ENCODE measurements around the gene PRELID3B.
"Not testable (repeated sequence)": the region's sequence is repeated elsewhere in the genome, so short reads cannot be mapped to it uniquely, and the experiment has no call there.

The PRELID3B gene

DNA sequence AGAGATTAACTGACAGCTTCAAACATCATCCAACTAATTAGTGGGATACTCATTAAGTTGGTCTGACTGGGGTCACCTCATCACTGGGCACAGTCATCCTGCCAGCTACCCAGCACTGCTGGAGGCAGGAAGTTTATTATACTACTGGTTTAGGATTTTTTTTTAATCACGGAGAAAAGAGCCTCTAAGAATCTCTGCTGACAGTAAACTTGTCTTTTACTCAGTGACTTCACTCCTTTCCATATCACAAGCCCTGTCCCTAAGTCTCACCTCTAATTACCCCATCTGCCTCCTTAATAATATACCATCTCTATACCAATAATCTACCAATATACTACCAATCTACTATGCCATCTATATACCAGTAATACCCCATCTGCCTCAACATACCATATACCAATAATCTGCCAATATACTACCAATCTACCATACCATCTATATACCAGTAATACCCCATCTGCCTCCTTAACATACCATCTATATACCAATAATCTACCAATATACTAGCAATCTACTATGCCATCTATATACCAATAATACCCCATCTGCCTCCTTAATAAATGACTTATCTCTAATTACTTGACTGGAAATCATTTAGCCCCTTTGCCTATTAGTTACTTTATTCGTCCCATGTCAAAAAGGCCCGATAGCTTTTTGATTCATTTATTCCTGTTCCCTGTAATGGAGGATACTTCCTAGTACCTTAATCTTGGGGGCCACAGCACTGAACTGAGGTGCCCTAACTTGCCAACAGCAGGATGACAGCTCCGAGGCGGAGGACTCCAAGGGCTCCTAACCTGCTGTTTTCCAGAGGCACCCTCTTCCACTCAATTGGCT is 15.5 kb downstream of the PRELID3B start:
- DNase-seq (ENCODE audit: low read depth in 2 of 2): no peak

DNA sequence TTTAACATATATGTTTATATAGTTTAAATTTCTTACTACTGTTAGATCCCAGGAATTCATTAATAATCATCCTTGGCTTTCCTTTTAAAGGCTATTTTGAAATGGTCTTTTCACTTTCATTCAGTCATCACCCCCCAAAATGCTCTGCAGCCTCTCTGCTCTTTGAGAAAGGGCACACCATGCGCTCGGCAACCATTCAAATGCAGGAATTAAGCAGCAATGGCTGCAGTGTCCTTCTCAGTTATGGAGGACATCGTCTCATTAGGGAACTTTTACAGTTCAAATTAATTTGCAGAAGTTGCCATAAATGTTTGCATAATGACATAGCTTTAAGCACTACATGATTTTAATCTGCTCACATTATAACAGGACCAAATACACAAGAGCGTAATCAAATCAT is 17.1 kb downstream of the PRELID3B start:
- no peak for DNase-seq (ENCODE audit: low read depth in 2 of 2)

DNA sequence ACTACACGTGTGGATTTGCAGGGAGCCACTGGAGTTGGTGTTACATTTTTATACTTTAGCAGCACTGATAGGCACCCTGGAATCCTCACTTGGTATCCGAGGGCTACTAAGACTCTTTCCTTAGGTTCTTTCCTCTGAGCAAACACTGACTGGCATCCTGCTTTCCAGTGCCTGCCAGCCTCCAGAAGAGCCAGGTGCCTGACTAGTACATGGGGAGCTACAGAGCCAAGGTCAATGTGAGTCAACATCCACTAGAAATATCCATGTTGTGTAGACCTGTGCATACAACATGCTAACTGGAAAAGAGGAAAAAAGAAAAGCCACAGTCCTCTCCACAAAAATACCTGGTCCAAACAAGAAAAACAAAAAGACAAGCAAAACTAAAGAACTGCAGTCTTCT is 17.5 kb downstream of the PRELID3B start:
- DNase-seq (ENCODE audit: low read depth in 2 of 2): no peak

DNA sequence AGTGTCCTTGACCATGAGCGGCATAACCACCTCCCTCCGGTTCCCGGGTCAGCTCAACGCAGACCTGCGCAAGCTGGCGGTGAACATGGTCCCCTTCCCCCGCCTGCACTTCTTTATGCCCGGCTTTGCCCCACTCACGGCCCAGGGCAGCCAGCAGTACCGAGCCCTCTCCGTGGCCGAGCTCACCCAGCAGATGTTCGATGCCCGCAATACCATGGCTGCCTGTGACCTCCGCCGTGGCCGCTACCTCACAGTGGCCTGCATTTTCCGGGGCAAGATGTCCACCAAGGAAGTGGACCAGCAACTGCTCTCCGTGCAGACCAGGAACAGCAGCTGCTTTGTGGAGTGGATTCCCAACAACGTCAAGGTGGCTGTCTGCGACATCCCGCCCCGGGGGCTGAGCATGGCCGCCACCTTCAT is 18.5 kb downstream of the PRELID3B start:
- no peak for DNase-seq (ENCODE audit: low read depth in 2 of 2)

- no peak for DNase-seq (ENCODE audit: low read depth in 2 of 2)
Observed at GRCh38 chr20:59023616-59024015, 19.0 kb downstream of the PRELID3B start.

DNA sequence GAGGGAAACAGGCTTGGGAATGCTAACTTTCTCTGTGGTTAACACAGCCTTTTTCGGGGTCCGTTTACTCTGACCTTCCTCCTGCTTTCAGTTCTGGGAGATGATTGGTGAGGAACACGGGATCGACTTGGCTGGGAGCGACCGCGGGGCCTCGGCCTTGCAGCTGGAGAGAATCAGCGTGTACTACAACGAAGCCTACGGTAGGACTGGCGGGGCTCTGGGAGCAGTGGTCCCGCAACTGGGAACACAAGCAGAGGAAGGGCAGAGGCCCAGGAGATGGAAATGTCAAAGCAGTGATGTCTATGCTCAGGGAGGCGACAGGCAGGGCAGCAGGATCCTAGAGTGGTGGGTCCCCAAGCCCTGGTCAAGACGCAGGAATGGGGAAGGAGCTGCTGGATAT is 19.8 kb downstream of the PRELID3B start:
- DNase-seq (ENCODE audit: low read depth in 2 of 2): no peak

GRCh38 chr20:59020938-59021551 is 21.5 kb downstream of the PRELID3B start:
- no peak for DNase-seq (ENCODE audit: low read depth in 2 of 2)

DNA sequence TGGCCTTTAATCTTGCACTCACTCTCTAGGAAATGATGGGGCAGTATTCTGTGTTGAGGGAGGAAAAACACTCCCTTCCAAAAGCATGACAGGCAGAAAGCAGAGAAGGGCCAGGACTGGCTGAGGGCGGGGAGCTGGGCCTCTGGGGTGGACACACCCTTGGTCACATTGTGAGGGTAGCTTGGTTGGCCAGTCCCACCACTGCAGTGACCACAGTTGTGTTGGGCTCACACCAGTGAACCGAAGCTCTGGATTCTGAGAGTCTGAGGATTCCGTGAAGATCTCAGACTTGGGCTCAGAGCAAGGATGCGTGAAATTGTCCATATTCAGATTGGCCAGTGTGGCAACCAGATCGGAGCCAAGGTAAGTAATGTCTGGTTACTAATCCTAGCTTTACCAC is 23.4 kb downstream of the PRELID3B start, which contains the start of gene TUBB1:
TSS of gene TUBB1 (plus strand) at position 213 of the 400 bp plus-strand sequence. CDS start at position 307, 94 bp downstream.
- DNase-seq (ENCODE audit: low read depth in 2 of 2): no peak

GRCh38 chr20:59018817-59019216 is 23.8 kb downstream of the PRELID3B start:
- no peak for DNase-seq (ENCODE audit: low read depth in 2 of 2)

- no peak for DNase-seq (ENCODE audit: low read depth in 2 of 2)
Observed at GRCh38 chr20:59017493-59018231, 24.9 kb downstream of the PRELID3B start.

GRCh38 chr20:59016795-59017492 is 25.6 kb downstream of the PRELID3B start:
- DNase-seq (ENCODE audit: low read depth in 2 of 2): no peak

DNA sequence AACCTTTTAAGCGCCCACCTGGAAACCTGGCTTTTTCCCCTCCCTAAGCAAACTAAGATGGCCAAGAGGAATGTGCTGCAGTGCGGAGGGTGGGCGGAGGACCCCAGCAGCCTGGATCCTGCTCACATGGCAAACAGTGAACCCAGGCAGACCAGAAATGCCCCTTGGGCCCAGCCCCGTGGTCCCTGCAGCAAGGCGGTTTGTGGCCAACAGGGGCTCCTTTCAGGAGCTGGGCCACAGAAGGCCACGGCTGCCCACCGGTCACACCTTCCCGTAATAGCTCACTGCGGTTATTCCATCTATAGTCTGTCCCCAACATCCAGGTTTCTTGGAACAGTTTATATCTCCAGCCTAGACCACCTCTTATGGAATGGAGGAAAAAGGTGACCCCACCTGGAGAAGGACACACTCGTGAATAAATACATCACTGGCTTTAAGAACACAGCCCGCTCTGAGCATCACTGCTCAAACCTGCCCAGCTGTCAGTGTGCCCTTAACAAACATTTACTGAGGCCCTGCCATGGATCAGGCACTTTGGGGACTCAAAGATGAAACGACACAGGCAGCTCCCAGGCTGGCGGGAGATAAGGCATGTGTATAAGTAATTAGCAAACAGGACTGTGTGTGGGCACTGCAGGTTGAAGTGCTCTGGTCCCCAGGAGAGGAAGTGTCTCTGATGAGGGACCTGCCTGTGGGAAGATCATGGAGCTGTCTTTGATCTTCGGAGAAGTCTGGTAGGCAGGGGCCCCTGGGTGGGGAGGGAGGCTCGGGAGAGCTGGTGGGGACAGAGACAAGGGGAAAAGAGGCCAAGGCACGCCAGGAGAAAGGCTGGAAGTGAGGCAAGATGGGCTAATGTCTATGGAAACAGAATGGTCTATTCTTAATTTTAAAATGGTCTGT is 26.5 kb downstream of the PRELID3B start:
- no peak for DNase-seq (ENCODE audit: low read depth in 2 of 2)

DNA sequence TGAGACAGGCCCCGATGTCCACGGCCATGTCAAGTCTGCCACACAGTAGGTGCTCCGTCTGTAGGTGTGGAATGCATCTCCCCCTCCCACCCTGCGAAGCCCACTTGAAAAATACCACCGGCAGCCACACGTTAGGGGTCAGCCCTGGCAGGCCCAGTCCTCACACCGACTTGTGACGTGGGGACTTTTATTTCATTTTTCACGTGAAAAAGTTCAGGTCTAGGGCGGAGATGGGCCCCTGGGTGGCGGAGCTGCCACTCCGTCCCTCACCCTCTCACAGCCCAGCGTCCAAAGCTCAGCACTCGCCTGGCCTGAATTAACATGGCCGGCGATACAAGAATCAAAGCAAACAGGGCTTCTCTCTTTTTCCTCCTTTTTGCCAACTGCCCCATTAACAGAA is 27.2 kb downstream of the PRELID3B start:
- DNase-seq (ENCODE audit: low read depth in 2 of 2): no peak

- no peak for DNase-seq (ENCODE audit: low read depth in 2 of 2)
Observed at GRCh38 chr20:59014680-59015389, 27.8 kb downstream of the PRELID3B start.

- DNase-seq (ENCODE audit: low read depth in 2 of 2): no peak
Observed at GRCh38 chr20:59013959-59014608, 28.5 kb downstream of the PRELID3B start.

DNA sequence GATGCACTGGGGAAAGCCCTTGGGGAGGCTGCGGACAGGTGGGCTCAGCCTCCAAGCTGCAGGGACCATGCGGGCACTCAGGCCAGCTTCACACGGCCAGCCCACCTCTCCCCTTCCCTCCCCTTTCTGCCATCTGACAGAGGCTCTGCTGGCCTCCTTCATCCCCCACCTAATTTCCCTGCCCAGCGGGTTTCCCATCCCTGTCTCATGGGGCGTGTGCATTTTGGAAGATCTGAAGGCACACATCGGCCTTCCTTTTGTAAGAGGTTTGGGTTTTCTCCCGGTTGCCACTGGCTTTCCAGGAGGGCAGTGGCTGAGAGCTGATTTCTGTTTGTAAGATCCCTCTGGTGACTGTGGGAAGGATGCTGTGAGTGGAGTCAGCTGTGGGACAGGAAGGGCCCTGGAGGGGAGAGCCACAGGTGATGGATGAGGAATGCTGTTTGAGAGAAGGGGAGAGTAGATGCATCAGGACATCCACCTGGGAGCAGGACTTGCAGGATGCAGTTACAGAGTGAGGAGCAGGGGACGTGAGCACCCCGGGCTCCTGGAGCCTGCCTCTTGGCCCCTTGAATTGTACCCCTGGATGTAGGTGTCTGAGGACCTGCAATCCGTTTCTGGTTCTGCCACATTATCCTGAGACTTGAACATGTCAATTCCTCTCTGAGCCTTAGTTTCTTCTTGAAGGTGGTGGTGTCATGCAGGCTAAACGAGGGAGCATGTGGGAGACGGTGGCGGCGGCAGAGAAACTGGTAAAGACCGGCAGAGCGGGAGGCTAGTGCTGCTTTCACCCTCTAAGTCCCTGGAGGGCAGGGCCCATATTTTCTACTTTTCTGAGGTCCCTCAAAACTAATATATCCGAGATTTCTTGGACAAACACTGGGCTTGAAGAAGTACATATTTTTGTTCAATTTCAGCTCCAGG is 29.3 kb downstream of the PRELID3B start:
- no peak for DNase-seq (ENCODE audit: low read depth in 2 of 2)

GRCh38 chr20:59011874-59012157 is 30.8 kb downstream of the PRELID3B start:
- DNase-seq (ENCODE audit: low read depth in 2 of 2): not testable (repeated sequence)

GRCh38 chr20:59010995-59011873 is 31.4 kb downstream of the PRELID3B start:
- no peak for DNase-seq (ENCODE audit: low read depth in 2 of 2)
